Peyer's patch (tissue), 4 donors: ENCODE data around the gene RHBDL1. TPM values are rescaled to one million over a fixed set of nuclear protein-coding genes. Genes with fewer than 3 reads are reported as not detected.

ENCODE experiments used
- DNase-seq, 3 donors: peaks; one replicate each; pipeline ENCODE4 v3.0.0-alpha.2; 2017 to 2019
- H3K27ac ChIP-seq, 4 donors: fragments of 200-600 bp; sonication (generic); one replicate each; pipeline ENCODE4 v1.5.1; 2016 to 2019
- H3K27me3 ChIP-seq, 2 donors: fragments of 200-600 bp; sonication (generic); one replicate each; pipeline ENCODE4 v1.5.1; 2019
- H3K36me3 ChIP-seq, 3 donors: fragments of 200-600 bp; sonication (generic); one replicate each; pipeline ENCODE4 v1.5.1; 2016 to 2019
- H3K4me1 ChIP-seq, 4 donors: fragments of 200-600 bp; sonication (generic); one replicate each; pipeline ENCODE4 v1.5.1; 2016 to 2019
- H3K4me3 ChIP-seq, 4 donors: fragments of 200-600 bp; sonication (generic); 1 replicate in 3 of 4; 2 replicates in 1 of 4; pipeline ENCODE4 v1.5.1; 2016 to 2019; ENCODE audit warnings: mild to moderate bottlenecking in 1 of 4
- H3K9me3 ChIP-seq, 4 donors: fragments of 200-600 bp; sonication (generic); one replicate each; pipeline ENCODE4 v1.5.1; 2016 to 2019; ENCODE audit warnings: mild to moderate bottlenecking in 1 of 4
- CTCF ChIP-seq, 6 experiments: fragments of 450-650 bp in 4 of 6; fragments of 200-600 bp in 2 of 6; sonication (generic) in 1 of 6; IDR thresholded peaks; one replicate each; pipeline ENCODE4 v1.5.1; 2017 to 2019; ENCODE audit warnings: antibody characterized with exemption in 6 of 6, mild to moderate bottlenecking in 3 of 6, moderate library complexity in 1 of 6
- POLR2A ChIP-seq, 2 donors: fragments of 450-650 bp; IDR thresholded peaks; one replicate each; pipeline ENCODE4 v1.5.1; 2017; ENCODE audit warnings: antibody characterized with exemption in 2 of 2, mild to moderate bottlenecking in 2 of 2, moderate library complexity in 2 of 2
- total RNA-seq, 4 donors: library from RNA; depleted of rRNA; stranded (reverse); fragments of >200 nt; gene quantifications; one replicate each; pipeline ENCODE4 v1.1.0, GENCODE V29; 2016

Gene RHBDL1
- total RNA-seq, 4 donors from 2014 or later = 4.1 to 13.6 (median 9.9) TPM

DNA sequence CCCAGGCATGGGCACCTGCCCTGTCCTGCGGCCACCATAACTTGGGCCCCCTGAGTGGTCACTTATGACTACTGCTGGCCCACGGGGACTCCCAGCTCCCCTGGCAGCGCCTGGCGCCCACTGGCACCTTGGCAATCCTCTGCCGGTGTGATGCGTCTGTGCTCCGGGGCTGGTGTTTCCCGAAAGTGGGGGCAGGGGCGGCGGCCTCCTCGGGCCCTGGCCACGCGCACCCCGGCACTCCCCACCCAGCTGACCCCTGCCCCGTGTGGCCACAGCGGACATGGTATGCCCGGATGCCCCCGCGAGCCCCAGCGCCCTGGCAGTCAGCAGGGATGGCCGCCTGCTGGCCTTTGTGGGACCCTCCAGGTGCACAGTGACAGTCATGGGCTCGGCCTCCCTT lies 18.0 kb upstream of the RHBDL1 start:
- Histone ChIP-seq H3K36me3 (peaks cover 0 to 17% (median 0%) of the 10 kb centered on the region in 3 donors), H3K4me3 (no peak overlapping the region), H3K27me3 (no peaks in the 10 kb centered on the region), H3K4me1 (peaks cover 0 to 14% (median 6%) of the 10 kb centered on the region in 4 donors), H3K27ac (no peak overlapping the region), H3K9me3 (no peaks in the 10 kb centered on the region)
- TF ChIP-seq CTCF (IDR thresholded peaks at IDR 0.05) (no peak), POLR2A (IDR thresholded peaks at IDR 0.05) (no peak)
- no peak for DNase-seq

DNA sequence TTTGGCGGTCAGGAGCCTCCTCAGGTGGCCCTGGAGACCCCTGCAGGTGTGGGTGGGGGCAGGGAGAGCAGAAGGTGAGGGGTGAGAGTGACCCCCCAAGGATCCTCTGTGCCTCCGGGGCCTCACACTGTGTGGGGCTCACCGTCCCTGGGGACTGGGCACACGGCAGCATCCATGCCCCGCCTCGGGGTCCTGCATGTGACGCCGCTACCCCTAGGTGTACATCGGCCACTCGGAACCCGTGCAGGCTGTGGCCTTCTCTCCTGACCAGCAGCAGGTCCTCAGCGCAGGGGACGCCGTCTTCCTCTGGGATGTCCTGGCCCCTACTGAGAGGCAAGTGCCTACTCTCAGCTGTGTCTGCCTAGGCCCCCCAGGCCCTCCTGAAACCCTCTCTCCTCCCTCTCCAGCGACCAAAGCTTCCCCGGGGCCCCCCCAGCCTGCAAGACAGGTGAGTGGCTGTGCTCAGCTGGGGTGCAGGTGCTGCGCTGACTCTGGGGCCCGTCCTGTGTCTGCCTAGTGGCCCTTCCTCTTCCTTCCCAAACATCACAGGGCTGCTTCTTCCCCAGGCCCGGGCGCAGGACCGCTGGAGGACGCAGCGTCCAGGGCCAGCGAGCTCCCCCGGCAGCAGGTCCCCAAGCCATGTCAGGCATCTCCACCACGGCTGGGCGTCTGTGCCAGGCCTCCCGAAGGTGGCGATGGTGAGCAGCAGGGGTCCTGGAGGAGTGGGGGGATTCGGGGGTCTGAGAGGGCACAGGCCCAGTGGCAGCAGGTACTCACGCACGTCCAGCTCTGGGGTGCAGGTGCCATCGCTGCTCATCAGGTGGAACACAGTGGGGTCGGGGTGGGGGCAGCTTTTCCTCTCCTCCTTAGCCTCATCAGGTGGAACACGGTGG lies 16.5 kb upstream of the RHBDL1 start:
- Histone ChIP-seq H3K27ac (no peak overlapping the region), H3K27me3 (no peaks in the 10 kb centered on the region), H3K4me1 (peaks cover 0 to 14% (median 6%) of the 10 kb centered on the region in 4 donors), H3K4me3 (no peak overlapping the region), H3K9me3 (no peaks in the 10 kb centered on the region), H3K36me3 (peaks cover 0 to 11% (median 0%) of the 10 kb centered on the region in 3 donors)
- TF ChIP-seq CTCF (IDR thresholded peaks at IDR 0.05) (no peak), POLR2A (IDR thresholded peaks at IDR 0.05) (no peak)
- no peak for DNase-seq

DNA sequence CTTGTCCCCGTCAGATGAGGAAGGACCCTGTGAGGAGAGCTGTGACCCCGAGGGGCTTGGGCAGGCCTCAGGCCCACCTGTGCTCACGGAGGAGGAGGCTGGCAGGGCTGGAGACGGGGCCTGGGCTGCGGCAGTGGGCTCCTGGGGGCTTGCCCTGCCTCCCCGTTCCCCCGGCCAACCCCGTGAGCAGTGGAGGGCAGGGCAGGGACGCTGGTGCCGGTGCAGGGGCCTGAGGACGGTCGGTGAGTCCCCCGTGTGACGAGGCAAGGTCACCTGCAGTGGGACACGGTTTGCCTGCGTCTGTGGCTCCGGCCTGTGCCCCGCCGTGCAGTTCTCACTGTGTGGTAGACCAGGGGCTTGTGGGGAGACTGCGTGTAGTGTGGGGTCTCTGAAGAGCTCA lies 15.9 kb upstream of the RHBDL1 start:
- no peaks in the 10 kb centered on the region for H3K9me3 ChIP-seq
- H3K4me3 ChIP-seq = no peak overlapping the region
- H3K27ac ChIP-seq = no peak overlapping the region
- H3K36me3 ChIP-seq = peaks cover 0 to 11% (median 0%) of the 10 kb centered on the region in 3 donors
- TF ChIP-seq CTCF (IDR thresholded peaks at IDR 0.05) = no peak
- no peak for TF ChIP-seq POLR2A (IDR thresholded peaks at IDR 0.05)
- DNase-seq = no peak
- H3K4me1 ChIP-seq = peaks cover 0 to 14% (median 6%) of the 10 kb centered on the region in 4 donors
- H3K27me3 ChIP-seq = no peaks in the 10 kb centered on the region

DNA sequence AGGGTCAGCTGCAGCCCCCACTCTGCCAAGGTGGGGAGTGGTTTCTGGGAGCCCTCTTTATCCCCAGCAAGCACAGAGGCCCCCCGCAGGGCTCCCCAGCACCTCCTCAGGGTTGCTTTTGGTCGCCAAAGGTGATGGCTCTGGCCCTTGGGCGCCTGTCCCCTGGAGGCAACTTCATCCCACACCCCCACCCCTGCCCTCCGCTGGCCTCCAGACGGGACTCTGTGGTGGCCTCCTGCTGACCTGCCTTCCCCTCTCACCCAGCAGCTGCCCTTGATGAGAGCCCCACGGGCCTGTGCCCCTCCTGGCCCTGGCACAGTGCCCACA lies 15.4 kb upstream of the RHBDL1 start:
- Histone ChIP-seq H3K4me1 (peaks cover 0 to 14% (median 6%) of the 10 kb centered on the region in 4 donors), H3K4me3 (peak overlapping the region in 3 of 4 donors; percentile 7 to 27 (median 16)), H3K27ac (peak overlapping the region; percentile 43 to 64 (median 61)), H3K36me3 (peaks cover 0 to 11% (median 0%) of the 10 kb centered on the region in 3 donors), H3K27me3 (no peaks in the 10 kb centered on the region), H3K9me3 (no peaks in the 10 kb centered on the region)
- no peak for TF ChIP-seq POLR2A (IDR thresholded peaks at IDR 0.05)
- no peak for TF ChIP-seq CTCF (IDR thresholded peaks at IDR 0.05)
- no peak for DNase-seq

GRCh38 chr16:660459-661183 lies 14.8 kb upstream of the RHBDL1 start:
- Histone ChIP-seq H3K27me3 (no peaks in the 10 kb centered on the region), H3K4me1 (peaks cover 0 to 14% (median 6%) of the 10 kb centered on the region in 4 donors), H3K9me3 (no peaks in the 10 kb centered on the region), H3K4me3 (peak overlapping the region in 3 of 4 donors; percentile 16 to 40 (median 27)), H3K36me3 (peaks cover 0 to 11% (median 0%) of the 10 kb centered on the region in 3 donors), H3K27ac (peak overlapping the region; percentile 43 to 76 (median 62))
- peak in 1 of 2 donors; percentile 34 for TF ChIP-seq POLR2A (IDR thresholded peaks at IDR 0.05)
- TF ChIP-seq CTCF (IDR thresholded peaks at IDR 0.05) = peak in 5 of 6 experiments; percentile 52 to 68 (median 63)
- DNase-seq = peak; percentile 86 to 95 (median 94)
